22Rv1 (cell line): Measurements from ENCODE around the gene RIOX2.

Experiments used
- CTCF ChIP-seq: fragments of 450-650 bp; IDR thresholded peaks from 2 replicates; pipeline ENCODE4 v1.5.1; 2017; ENCODE audit warnings: mild to moderate bottlenecking
- ZFX ChIP-seq: fragments of 450-650 bp; IDR thresholded peaks from 2 replicates; pipeline ENCODE4 v1.6.1; 2017; ENCODE audit warnings: antibody characterized with exemption, borderline replicate concordance

DNA sequence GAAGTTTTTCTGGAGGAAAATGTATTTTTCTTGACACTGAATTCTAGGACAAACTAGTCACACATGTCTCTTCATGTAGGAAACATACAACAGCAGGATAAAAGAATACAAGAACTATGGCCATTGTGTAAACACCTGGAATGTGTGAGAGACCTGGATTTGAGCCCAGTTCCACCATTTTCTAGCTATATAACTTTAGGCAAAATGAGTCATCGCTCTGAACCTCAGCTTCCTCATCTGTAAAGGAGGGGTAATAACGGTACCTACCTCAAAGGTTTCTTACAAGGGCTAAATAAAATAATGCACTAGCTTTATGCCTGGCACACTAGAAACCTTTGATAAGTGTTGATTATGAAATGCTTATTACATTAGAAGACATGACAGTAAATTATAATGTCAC, 57.8 kb downstream of the RIOX2 start:
- TF ChIP-seq CTCF, result no peak
- TF ChIP-seq ZFX, result no peak
